G401 (cell line): Measurements from ENCODE around the gene VSIR. TPM values are rescaled to one million over a fixed set of nuclear protein-coding genes. Genes with fewer than 3 reads are reported as not detected.

Source experiments
- DNase-seq: peaks from one replicate; pipeline ENCODE4 v3.0.0-alpha.2; 2015; ENCODE audit warnings: low spot score
- in situ Hi-C: cut with HindIII; loops from 2 replicates; pipeline ENCODE4 v1.10.0; 2016; ENCODE audit warnings: low sequenced_read_pairs, mixed read lengths
- total RNA-seq: library from RNA; depleted of rRNA; stranded (reverse); fragments of >200 nt; shearing (Covaris generic); gene quantifications from 2 replicates; pipeline ENCODE4 v1.2.3, GENCODE V29; 2014

Gene VSIR
- total RNA-seq, 1 experiment from 2014 or later: 1.5 TPM

DNA sequence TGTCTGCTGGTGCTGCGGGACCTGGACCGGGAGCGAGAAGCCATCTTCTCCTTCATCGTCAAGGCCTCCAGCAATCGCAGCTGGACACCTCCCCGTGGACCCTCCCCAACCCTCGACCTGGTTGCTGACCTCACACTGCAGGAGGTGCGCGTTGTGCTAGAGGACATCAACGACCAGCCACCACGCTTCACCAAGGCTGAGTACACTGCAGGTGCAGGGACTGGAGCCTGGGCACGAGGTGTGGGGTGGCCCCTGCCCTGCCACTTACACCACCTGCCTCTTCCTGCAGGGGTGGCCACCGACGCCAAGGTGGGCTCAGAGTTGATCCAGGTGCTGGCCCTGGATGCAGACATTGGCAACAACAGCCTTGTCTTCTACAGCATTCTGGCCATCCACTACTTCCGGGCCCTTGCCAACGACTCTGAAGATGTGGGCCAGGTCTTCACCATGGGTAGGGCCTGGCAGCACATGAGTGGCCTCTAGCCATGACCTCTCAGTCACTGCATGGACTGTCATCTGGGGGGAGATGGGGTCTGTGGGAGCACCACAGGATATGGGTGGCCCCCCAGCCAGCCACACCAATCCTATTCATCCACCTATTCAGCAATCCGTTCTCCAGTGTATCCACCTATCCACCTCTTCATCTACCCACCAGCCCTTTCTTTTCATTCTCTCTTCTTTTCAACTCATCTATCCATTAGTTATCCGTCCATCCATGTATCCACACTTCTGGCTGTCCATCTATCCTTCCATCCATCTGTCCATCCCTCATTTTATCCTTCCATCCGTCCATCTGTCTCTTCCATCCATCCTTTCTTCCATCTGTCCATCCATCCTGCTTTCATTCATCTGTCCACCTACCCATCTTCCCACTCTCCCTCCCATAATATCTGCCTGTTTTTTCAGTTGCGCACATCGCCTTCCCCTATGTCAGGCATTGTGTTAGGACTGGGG lies 34.5 kb upstream of the VSIR start:
- in situ Hi-C loops: no loop called here
- no peak for DNase-seq

DNA sequence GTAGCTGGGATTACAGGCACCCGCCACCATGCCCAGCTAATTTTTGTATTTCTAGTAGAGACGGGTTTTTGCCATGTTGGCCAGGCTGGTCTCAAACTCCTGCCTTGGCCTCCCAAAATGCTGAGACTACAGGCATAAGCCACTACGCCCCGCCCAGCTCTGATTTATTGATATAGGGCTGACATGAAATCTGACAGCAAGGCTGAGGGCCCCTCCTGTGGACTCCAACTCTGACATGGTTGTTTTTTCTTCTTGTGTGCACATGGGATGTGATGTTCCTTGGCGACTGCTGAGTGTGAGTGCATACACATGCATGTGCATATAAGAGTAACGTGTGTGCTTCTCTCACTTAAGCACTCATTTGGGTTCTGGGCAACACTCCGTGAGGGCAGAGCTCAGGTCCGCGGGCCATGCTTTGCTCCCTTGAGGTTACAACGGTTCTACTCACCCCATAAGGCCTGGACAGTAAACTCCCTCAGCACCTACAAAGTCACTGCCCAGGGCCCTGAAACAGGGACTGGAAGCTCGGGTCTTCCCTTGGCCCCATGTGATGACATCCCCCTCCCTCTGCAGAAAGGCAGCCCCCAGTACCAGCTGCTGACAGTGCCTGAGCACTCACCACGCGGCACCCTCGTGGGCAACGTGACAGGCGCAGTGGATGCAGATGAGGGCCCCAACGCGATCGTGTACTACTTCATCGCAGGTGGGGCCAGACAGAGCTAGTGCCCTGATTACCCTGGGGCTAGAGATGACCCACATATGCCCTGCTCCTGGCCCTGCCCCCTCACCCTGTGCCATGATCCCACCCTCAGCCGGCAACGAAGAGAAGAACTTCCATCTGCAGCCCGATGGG lies 33.6 kb upstream of the VSIR start:
- DNase-seq: no peak
- in situ Hi-C loops: no loop called here

DNA sequence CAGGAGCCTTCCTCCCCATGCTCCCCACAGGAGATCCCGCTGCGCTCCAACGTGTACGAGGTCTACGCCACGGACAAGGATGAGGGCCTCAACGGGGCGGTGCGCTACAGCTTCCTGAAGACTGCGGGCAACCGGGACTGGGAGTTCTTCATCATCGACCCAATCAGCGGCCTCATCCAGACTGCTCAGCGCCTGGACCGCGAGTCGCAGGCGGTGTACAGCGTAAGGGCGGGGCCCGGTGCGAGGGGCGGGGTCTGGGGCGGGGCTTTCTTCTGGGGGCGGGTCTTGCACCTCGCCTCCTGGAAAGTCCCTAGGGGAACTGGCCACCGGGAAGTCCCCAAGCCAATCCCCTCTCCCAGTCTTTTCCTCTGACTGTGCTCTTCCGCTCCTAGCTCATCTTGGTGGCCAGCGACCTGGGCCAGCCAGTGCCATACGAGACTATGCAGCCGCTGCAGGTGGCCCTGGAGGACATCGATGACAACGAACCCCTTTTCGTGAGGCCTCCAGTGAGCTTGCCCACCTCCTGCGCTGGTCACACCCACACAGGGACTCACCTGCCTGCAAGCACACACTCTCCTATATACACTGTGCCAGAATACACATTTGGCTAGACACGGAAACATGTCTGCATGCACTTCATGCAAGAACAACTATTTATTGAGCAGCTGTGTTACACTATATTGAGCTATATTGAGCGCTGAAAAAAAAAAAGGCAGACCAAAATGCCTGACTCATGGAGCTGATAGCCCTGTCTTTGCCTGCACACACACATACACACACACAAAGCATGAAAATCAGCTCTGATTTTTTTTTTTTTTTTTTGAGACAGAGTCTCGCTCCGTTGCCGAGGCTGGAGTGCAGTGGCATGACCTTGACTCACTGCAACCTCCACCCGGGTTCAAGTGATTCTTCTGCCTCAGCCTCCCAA lies 32.7 kb upstream of the VSIR start:
- in situ Hi-C loops: no loop called here
- no peak for DNase-seq

DNA sequence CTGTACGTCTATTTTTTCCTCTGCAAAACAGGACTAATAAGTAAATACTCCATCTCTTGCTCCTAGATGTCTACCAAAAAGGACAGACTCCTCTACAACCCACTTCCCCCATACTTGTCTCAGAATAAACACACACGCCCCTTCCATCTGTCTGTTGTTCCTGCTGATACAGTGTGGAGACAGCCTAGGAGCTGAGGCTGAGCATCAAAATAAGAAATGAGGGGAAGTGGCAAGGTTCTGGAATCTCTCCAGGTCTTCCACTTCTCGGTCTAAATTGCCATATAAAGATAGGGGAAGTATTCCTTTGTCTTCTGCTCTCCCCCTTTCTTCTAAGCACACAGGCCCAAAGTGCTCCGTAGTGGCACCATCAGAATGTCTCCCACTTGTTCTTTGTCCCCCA lies 30.8 kb upstream of the VSIR start:
- no peak for DNase-seq
- in situ Hi-C loops: no loop called here

DNA sequence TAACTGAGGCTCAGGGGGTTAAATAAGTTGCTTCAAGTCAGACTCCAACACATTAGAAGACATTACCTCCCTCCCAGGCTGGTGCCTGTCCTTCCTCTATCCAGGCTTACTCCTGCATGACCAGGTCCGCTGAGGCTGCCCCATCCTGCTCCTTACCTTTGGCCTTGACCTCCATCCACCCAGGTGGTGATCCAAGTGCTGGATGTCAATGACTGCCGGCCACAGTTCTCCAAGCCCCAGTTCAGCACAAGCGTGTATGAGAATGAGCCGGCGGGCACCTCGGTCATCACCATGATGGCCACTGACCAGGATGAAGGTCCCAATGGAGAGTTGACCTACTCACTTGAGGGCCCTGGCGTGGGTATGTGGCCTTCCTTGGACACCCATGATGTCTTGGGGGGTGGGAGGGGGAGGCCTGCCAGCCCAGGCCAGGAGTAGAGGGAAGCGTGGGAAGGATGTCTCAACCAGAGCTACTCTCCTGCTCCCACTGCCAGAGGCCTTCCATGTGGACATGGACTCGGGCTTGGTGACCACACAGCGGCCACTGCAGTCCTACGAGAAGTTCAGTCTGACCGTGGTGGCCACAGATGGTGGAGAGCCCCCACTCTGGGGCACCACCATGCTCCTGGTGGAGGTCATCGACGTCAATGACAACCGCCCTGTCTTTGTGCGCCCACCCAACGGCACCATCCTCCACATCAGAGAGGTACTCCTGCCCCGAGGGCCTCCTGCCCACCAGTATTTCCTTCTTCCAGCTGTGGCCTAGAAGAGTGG lies 29.6 kb upstream of the VSIR start:
- DNase-seq: no peak
- in situ Hi-C loops: no loop called here

DNA sequence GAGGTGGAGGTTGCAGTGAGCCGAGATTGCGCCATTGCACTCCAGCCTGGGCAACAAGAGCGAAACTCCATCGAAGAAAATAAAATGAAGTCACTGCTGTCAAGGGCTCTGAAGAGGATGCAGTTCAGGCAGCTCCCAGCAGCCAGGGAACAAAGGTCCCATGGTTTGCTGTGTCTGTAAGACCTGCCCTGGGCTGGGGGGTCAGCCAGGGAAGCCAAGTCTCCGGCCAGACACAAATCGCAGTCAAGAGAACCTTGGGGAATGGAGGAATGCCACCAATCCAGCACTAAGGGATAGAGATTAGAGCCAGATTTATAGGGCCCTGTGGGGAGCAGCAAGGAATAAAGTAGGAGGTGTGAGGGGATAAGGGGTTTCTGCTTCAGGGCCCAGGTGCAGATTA lies 28.9 kb upstream of the VSIR start:
- DNase-seq: no peak
- in situ Hi-C loops: no loop called here

DNA sequence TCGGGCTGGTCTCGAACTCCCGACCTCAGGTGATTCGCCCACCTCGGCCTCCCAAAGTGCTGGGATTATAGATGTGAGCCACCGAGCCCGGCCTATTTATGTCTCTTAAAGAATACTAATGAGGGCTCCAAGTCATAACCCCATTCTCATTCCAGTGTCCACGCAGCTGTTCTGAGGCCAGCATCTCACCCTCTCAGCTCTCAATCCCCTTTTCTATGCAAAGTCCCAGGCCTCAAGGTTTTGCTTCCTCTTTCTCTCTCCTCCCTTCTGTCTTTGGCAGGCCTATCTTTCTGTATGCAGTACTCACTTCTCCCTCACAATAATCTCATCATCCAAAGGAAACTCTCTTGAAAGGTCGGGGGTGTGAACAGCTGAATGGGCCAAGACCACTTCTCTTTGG lies 28.0 kb upstream of the VSIR start:
- in situ Hi-C loops: no loop called here
- no peak for DNase-seq

DNA sequence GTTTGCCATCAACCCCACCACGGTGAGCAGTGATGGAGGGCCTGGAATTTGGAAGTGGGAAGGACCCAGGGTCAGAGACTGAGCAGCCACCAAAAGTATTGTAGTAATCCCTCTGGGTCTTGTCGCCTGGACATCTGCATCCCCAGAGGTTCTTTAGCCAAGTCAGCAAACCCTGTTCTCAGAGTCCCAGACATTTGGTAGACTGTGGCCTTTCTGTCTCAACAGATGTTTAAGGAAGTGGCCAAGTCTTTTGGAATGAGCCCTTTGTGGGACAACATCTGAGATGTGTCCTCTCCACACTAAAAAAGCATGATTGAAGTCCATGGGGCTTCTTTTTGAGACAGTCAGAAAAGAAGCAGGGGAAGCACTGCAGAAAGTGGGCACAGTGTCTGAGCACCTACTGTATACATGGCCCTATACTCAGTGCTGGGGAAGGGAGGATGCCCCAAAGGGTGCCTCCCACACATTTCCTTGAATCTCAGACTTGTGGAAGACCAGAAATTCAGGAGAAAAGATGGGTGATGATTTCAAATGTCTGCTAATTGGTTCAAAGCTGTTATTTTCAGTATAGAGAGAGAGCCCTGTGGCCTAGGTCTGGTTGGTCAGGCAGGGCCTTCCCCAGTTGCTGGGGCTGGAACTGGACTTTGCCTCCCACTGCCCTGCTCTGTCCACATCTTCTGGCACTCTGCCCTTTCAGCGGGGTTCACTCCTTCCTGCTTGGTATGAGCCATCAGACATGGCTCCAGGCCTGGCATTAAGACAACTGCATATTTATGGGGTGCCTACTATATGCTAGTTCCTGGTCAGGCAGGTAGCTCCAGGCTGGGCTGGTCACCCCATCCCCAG lies 26.5 kb upstream of the VSIR start:
- DNase-seq: no peak
- in situ Hi-C loops: no loop called here

DNA sequence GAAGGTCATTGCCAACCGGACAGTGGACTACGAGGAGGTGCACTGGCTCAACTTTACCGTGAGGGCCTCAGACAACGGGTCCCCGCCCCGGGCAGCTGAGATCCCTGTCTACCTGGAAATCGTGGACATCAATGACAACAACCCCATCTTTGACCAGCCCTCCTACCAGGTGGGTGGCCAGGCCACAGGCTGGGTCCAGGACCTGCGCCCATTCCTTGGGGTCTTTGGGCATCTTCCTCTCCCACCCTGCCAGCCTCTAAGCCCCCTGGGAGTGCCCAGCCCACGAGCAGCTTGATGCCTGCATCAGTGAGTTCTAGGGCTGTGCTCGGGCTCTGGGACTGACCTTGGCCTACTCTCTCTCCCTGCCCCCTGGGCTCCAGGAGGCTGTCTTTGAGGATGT lies 25.8 kb upstream of the VSIR start:
- in situ Hi-C loops: no loop called here
- DNase-seq: no peak

DNA sequence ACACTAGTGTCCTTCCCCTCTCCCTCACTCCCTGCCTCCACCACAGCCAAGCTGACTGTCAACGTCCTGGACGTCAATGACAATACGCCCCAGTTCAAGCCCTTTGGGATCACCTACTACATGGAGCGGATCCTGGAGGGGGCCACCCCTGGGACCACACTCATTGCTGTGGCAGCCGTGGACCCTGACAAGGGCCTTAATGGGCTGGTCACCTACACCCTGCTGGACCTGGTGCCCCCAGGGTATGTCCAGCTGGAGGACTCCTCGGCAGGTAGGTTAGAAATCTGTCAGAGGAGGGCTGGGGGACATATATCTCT lies 24.9 kb upstream of the VSIR start:
- DNase-seq: no peak
- in situ Hi-C loops: no loop called here

DNA sequence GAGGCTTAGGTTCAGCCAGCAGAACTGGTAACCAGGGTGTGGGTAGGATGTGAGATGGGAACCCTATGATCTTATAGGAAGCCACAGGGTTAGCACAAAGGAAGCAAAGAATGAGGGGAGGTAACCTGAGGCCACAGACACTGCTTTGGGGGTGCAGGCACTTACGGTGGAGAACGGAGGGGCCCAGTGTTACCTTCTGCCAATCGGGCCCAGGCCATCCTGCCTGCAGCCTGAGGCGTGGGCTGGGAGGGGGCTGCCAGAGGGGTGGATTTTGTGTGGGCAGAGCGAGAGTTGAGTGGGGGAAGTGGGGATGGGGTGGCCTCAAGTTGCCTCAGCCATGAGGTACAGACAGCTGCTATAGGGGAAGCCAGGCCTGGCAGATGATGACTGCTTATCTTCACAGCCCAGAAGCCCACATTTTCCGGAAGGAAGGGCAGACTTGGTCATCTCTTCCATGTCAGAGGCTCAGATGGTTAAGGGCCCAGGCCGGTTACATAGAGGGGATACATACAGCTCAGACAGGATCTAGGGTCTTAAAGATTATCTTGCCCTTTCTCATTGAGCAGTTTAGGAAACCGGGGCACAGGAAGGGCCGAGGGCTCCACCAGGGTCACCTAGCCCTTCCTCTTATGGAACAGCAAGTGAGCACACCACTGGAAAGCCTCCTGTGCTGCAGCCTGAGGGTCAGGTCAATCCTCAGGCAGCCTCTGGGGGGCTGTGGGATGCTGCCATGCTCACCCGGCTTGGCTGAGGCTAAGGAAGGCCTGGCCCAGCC lies 24.4 kb upstream of the VSIR start:
- in situ Hi-C loops: no loop called here

DNA sequence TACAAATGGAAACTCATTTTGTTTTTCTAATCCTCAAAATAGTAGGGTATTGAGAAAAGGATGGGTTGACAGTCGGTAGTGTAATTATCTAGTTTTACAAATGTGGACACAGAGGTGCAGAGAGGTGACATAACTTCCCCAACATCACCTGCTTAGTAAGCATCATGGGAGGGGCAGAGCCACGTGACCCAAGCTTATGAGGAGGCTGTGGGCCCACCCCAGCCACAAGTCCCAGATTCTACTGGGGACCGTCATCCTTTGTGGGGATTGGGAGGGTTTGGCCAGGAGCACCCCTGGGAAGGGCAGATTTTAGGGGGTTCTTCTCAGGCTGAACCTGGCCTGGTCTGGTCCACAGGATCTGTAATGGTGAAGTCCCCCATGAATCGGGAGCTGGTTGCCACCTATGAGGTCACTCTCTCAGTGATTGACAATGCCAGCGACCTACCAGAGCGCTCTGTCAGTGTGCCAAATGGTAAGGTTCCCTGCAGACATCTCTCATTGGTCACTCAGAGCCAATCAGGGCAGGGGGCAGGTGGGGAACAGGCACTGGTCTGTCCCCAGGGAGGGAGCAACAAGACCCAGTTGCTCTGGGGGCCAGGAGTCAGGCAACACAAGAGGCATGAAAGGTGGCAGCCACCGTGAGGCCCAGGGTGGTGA lies 23.6 kb upstream of the VSIR start:
- DNase-seq: no peak
- in situ Hi-C loops: no loop called here

More for the DNA sequence above, 24.4 kb upstream of the VSIR start:
- no peak for DNase-seq

DNA sequence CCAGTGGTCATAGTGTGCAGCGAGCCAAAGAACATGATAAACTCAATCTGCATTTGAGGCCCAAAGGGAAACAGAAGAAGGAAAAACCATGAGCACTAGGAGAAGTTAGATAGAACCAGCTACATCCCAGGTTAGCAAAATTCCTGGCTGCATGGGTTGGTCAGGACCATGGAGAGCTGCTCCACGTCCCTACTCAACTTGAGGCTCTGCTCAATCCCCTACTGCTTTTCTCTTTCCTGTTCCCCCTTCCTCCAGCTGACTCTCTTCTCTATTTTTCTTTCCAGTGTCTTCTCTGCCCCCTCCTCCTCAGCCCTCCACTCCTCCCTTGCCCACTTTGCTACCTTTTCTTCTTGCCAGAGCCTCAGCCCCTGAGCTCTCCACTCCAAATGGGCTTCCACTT lies 21.9 kb upstream of the VSIR start:
- no peak for DNase-seq
- in situ Hi-C loops: no loop called here

DNA sequence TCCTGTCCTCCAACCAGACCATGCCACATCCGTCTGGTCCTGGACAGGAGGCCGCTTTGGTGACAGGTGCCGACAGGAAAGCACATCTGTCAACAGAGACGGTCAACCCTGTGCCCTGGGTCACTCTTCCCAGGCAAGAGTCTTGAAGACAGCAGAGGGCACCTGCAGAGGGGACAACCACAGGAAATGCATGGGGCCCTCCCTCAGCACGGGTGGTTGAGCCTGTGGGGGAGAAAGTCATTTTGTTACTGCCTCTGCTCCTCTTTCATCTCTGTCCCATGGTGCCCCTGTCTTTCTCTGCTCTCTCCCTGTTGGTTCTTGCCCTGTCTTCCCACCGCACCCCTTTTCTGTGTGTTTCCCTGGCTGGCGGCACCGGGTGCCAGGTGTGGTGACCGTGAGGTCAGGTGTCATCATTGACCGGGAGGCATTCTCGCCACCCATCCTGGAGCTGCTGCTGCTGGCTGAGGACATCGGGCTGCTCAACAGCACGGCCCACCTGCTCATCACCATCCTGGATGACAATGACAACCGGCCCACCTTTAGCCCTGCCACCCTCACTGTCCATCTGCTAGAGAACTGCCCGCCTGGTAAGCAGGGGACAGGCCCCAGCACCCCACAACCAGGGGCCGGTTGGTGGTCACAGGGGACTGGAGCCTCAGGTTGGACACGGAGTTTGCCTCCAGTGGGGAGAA lies 17.6 kb upstream of the VSIR start:
- no peak for DNase-seq
- in situ Hi-C loops: no loop called here

DNA sequence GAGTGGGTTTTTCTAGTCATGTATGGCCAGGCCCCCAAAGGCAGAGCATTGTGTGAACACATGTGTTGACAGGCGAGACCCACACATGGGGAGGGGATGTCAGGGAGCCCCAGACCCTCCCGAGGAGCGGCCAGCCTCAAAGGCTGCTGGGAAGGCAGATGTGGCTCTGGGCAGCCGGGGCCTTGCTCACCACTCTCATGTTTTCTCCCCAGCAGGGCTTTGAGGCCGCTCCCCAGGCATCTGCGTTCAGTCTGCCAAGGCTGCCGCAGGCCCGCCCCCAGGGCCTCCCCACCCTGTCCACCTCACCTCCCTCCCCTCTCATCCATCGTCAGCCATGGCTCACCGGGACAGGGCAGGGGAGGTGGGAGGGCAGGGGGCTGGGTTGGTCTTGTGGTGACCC lies 16.6 kb upstream of the VSIR start:
- DNase-seq: no peak
- in situ Hi-C loops: no loop called here

DNA sequence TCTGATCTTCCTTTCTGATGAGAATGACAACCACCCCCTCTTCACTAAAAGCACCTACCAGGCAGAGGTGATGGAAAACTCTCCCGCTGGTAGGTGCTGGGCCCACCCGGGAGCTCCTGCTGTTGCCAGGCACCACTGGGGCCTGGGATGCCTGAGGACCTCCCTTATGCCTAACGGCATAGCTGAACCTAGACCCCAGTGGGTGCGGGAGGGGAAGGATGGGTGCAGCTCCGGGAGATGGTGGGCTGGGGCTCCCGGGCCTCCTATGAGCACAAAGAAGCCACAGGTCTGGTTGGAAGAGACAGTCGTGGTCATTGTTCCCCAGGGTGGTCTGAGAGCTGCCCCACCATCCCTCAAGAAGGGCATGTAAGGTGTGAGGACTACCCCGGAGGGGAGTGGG lies 15.6 kb upstream of the VSIR start:
- no peak for DNase-seq
- in situ Hi-C loops: no loop called here
